ENCODE data around the gene PPM1L.

DNA sequence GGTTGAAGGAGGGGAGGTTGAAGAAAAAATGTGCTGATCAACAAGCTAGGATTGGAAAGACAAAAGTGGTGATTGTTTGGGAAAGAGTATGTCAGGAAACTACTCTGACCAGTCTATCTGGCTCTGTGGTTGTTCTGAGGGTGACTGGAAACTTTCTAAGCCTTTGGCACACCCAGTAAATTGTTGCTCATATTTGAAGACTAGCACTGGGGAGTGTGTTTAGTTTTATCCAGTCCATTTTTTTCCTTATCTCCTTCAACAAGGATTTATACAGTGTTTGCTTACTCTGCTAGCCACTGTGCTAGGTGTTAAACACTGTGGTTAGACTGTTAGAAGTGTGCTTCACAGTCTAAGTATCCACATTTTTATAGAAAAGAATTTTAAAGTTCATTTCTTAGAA is 28.8 kb downstream of the PPM1L start:
- no peak for TF ChIP-seq CTCF (optimal IDR thresholded peaks at IDR 0.05 in 1 of 3, IDR thresholded peaks at IDR 0.05 in 1 of 3, conservative IDR thresholded peaks at IDR 0.05 in 1 of 3; ENCODE audit: extremely low read depth in 1 of 3, insufficient read depth in 2 of 3, low read length in 3 of 3)
- no peak for TF ChIP-seq EZH2 (IDR thresholded peaks at IDR 0.05; ENCODE audit: low read length)

All from keratinocyte (primary cell).